ENCODE data around the gene GFOD1. TPM values are rescaled to one million over a fixed set of nuclear protein-coding genes. Genes with fewer than 3 reads are reported as not detected.

GFOD1 gene
- total and polyA plus RNA-seq, 2 donors (not counting 1 experiment from before 2014, with no cell fraction given) = 10.5 to 25.3 TPM

GRCh38 chr6:13409991-13410390 is 77.4 kb downstream of the GFOD1 start:
- H3K79me2 ChIP-seq (ENCODE audit: control insufficient read depth, insufficient read depth, low read length) = no peaks in the 10 kb centered on the region
- H3K4me1 ChIP-seq (ENCODE audit: control insufficient read depth, extremely low read depth, insufficient read depth, low read length) = peaks cover 20% of the 10 kb centered on the region
- no peaks in the 10 kb centered on the region for H3K9me3 ChIP-seq (ENCODE audit: control insufficient read depth, insufficient read depth, low read depth, low read length)
- peak in 1 of 2 donors; percentile 72 for DNase-seq (ENCODE audit: low read depth in 2 of 2)
- H3K4me2 ChIP-seq (ENCODE audit: extremely low read depth, insufficient read depth, low read length) = no peak overlapping the region
- H3K27ac ChIP-seq (ENCODE audit: insufficient read depth, low read length) = no peak overlapping the region
- H4K20me1 ChIP-seq (ENCODE audit: control insufficient read depth, extremely low read depth, insufficient read depth, low read length) = no peaks in the 10 kb centered on the region
- H3K4me3 ChIP-seq (replicated peaks in 1 of 4; ENCODE audit: control extremely low read depth in 1 of 4, insufficient read depth in 1 of 4, low read depth in 3 of 4, low read length in 4 of 4) = no peak overlapping the region
- no peak overlapping the region for H3K9ac ChIP-seq (ENCODE audit: insufficient read depth, low read length)
- no peaks in the 10 kb centered on the region for H3K27me3 ChIP-seq (ENCODE audit: control insufficient read depth, insufficient read depth, low read length)
- no peak overlapping the region for H2AFZ ChIP-seq (ENCODE audit: low read length)
- TF ChIP-seq CTCF (conservative IDR thresholded peaks at IDR 0.05 in 1 of 2, IDR thresholded peaks at IDR 0.05 in 1 of 2; ENCODE audit: low read depth in 1 of 2, low read length in 2 of 2) (no peak), EZH2 (IDR thresholded peaks at IDR 0.05; ENCODE audit: low read length, missing control alignments) (no peak)
- no peaks in the 10 kb centered on the region for H3K36me3 ChIP-seq (ENCODE audit: control insufficient read depth, insufficient read depth, low read length)

- Histone ChIP-seq H3K36me3 (ENCODE audit: control insufficient read depth, insufficient read depth, low read length) (no peaks in the 10 kb centered on the region), H2AFZ (ENCODE audit: low read length) (no peak overlapping the region), H3K4me1 (ENCODE audit: control insufficient read depth, extremely low read depth, insufficient read depth, low read length) (peaks cover 18% of the 10 kb centered on the region), H3K9me3 (ENCODE audit: control insufficient read depth, insufficient read depth, low read depth, low read length) (no peaks in the 10 kb centered on the region), H3K4me2 (ENCODE audit: extremely low read depth, insufficient read depth, low read length) (peak overlapping the region; percentile 8), H3K4me3 (replicated peaks in 1 of 4; ENCODE audit: control extremely low read depth in 1 of 4, insufficient read depth in 1 of 4, low read depth in 3 of 4, low read length in 4 of 4) (no peak overlapping the region), H4K20me1 (ENCODE audit: control insufficient read depth, extremely low read depth, insufficient read depth, low read length) (no peaks in the 10 kb centered on the region), H3K27ac (ENCODE audit: insufficient read depth, low read length) (peak overlapping the region; percentile 27), H3K79me2 (ENCODE audit: control insufficient read depth, insufficient read depth, low read length) (no peaks in the 10 kb centered on the region), H3K9ac (ENCODE audit: insufficient read depth, low read length) (no peak overlapping the region), H3K27me3 (ENCODE audit: control insufficient read depth, insufficient read depth, low read length) (no peaks in the 10 kb centered on the region)
- peak; percentile 91 to 93 for DNase-seq (ENCODE audit: low read depth in 2 of 2)
- TF ChIP-seq CTCF (conservative IDR thresholded peaks at IDR 0.05 in 1 of 2, IDR thresholded peaks at IDR 0.05 in 1 of 2; ENCODE audit: low read depth in 1 of 2, low read length in 2 of 2) = no peak
- no peak for TF ChIP-seq EZH2 (IDR thresholded peaks at IDR 0.05; ENCODE audit: low read length, missing control alignments)
Measured at GRCh38 chr6:13407709-13408695, 79.4 kb downstream of the GFOD1 start.

- H2AFZ ChIP-seq (ENCODE audit: low read length) = no peak overlapping the region
- H3K27ac ChIP-seq (ENCODE audit: insufficient read depth, low read length) = peak overlapping the region; percentile 27
- H3K79me2 ChIP-seq (ENCODE audit: control insufficient read depth, insufficient read depth, low read length) = no peaks in the 10 kb centered on the region
- no peak overlapping the region for H3K4me3 ChIP-seq (replicated peaks in 1 of 4; ENCODE audit: control extremely low read depth in 1 of 4, insufficient read depth in 1 of 4, low read depth in 3 of 4, low read length in 4 of 4)
- no peaks in the 10 kb centered on the region for H3K9me3 ChIP-seq (ENCODE audit: control insufficient read depth, insufficient read depth, low read depth, low read length)
- no peak for TF ChIP-seq CTCF (conservative IDR thresholded peaks at IDR 0.05 in 1 of 2, IDR thresholded peaks at IDR 0.05 in 1 of 2; ENCODE audit: low read depth in 1 of 2, low read length in 2 of 2)
- no peak for TF ChIP-seq EZH2 (IDR thresholded peaks at IDR 0.05; ENCODE audit: low read length, missing control alignments)
- DNase-seq (ENCODE audit: low read depth in 2 of 2) = no peak
- peaks cover 18% of the 10 kb centered on the region for H3K4me1 ChIP-seq (ENCODE audit: control insufficient read depth, extremely low read depth, insufficient read depth, low read length)
- no peaks in the 10 kb centered on the region for H3K36me3 ChIP-seq (ENCODE audit: control insufficient read depth, insufficient read depth, low read length)
- no peak overlapping the region for H3K9ac ChIP-seq (ENCODE audit: insufficient read depth, low read length)
- no peaks in the 10 kb centered on the region for H3K27me3 ChIP-seq (ENCODE audit: control insufficient read depth, insufficient read depth, low read length)
- no peaks in the 10 kb centered on the region for H4K20me1 ChIP-seq (ENCODE audit: control insufficient read depth, extremely low read depth, insufficient read depth, low read length)
- no peak overlapping the region for H3K4me2 ChIP-seq (ENCODE audit: extremely low read depth, insufficient read depth, low read length)
Measured at GRCh38 chr6:13407368-13407708, 80.1 kb downstream of the GFOD1 start.

Measured in fibroblast of lung (primary cell).